Inferior parietal cortex (tissue), 1 donor: Measurements from ENCODE around the gene OR4N5.
A peak's percentile ranks its signal among the peaks of the same experiment; 100 is the strongest.
"Not testable (repeated sequence)": the region's sequence is repeated elsewhere in the genome, so short reads cannot be mapped to it uniquely, and the experiment has no call there.

Experiments used
- DNase-seq: peaks from one replicate; pipeline ENCODE4 v3.0.0-alpha.2; 2016; ENCODE audit errors: extremely low spot score

OR4N5 gene, protein sequence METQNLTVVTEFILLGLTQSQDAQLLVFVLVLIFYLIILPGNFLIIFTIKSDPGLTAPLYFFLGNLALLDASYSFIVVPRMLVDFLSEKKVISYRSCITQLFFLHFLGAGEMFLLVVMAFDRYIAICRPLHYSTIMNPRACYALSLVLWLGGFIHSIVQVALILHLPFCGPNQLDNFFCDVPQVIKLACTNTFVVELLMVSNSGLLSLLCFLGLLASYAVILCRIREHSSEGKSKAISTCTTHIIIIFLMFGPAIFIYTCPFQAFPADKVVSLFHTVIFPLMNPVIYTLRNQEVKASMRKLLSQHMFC

GRCh38 chr14:20138520-20138919 lies at the start of gene OR4N5:
Gene OR4N5 (plus strand): TSS chr14:20138820. CDS start chr14:20143736, 4,916 bp downstream.
- no peak for DNase-seq

- DNase-seq = no peak
These were observed 46.6 kb upstream of the OR4N5 start for GRCh38 chr14:20092050-20092449.

DNA sequence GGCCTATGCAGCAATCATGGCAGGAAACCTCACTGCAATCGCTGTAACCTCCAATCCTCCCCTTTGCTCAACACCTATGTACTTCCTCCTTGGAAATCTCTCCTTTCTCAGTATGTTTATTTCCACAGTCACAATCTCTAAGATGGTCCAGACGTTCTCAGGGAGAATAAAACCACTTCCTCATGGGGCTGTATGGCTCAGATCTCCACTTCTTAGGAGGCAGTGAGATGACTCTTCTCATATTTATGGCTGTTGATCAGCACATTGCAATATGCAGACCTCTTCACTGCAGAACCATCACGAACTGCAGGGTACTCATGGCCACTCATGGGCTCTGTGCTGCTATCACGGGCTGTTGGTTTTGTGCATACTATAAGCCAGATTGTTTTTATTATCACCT lies 45.2 kb upstream of the OR4N5 start:
- DNase-seq = no peak

- not testable (repeated sequence) for DNase-seq
These were observed 39.5 kb upstream of the OR4N5 start for GRCh38 chr14:20098926-20099770.

- DNase-seq = no peak
These were observed 28.2 kb upstream of the OR4N5 start, which contains the start of gene OR4K17 for GRCh38 chr14:20110438-20110837. Gene OR4K17 (plus strand): TSS chr14:20110739. CDS start chr14:20117500, 6,761 bp downstream.

DNA sequence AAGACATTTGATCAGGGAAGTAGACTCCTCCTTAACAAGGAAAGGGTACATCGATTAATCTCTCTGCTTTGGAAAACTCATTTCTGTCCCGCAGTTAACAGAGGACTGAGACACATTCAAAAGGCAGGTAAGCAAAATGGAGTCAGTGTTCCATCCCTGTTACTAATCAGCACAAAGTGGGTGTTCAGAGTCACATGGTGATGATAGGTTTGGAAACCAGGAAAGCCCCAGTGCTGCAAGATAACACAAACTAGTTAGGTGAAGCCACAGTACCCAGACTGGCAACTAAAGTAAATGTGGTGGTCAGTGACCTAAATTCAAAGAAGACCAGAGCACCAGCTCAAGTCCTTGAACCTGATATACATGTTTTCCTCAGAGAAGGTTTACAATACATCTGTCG lies 26.3 kb upstream of the OR4N5 start:
- DNase-seq = no peak

GRCh38 chr14:20116748-20117147 lies 21.9 kb upstream of the OR4N5 start:
- DNase-seq = no peak

GRCh38 chr14:20118795-20119194 lies 19.8 kb upstream of the OR4N5 start:
- DNase-seq = no peak

GRCh38 chr14:20143911-20144310 lies 5.3 kb downstream of the OR4N5 start:
- DNase-seq = no peak

DNA sequence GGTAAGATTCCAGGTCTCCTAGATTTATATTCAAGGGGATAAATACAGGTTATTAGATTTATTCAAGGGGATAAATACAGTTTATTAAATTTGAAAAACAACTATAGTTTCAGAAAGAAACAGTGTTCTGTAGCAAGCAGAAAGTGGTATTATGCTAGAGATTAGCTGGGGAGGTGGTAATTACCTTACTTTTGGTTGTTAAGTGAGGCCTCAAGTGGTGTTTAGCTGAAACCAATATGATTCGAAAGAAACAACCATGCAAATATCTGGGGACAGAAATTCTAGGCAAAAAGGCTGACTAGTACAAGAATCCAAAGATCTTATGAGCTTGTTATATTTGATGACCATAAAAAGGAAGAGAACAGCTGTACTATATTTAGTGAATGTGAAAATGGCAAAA lies 6.2 kb downstream of the OR4N5 start:
- no peak for DNase-seq

DNA sequence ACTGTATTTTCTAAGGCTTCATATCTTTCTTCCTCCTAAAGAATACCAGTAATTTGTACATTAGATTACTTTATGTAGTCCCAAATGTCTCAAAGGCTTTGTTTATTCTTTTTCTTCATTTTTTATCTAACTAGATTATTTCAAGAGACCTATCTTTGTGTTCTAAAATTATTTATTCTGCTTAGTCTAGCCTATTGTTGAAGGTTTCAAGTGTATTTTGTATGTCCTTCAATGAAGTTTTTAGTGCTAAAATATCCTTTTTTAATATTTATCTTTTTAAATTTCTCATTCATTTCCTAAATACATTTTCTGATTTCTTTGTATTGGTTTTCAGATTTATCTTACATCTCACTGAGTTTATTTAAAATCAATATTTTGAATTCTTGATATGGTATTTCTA lies 25.8 kb downstream of the OR4N5 start:
- no peak for DNase-seq

DNA sequence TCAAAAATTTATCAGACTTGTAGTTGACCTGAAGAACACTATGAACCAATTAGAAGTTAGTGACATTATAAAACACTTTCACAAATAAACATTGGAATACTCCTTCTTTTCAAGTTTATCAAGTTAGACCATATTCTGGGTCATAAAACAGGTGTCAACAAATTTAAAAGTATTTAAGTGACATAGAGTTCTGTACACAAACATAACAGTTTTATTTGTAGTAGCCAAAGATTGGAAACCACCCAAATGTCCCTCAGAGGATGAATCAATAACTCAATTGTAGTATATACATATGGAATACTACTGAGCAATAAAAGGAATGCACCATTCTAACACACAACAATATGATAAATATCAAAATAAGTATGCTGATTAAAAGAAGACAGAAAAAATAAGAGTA lies 28.5 kb downstream of the OR4N5 start:
- no peak for DNase-seq

- DNase-seq = not testable (repeated sequence)
These were observed 31.2 kb downstream of the OR4N5 start for GRCh38 chr14:20169852-20170251.

GRCh38 chr14:20174205-20174604 lies 35.6 kb downstream of the OR4N5 start:
- not testable (repeated sequence) for DNase-seq

DNA sequence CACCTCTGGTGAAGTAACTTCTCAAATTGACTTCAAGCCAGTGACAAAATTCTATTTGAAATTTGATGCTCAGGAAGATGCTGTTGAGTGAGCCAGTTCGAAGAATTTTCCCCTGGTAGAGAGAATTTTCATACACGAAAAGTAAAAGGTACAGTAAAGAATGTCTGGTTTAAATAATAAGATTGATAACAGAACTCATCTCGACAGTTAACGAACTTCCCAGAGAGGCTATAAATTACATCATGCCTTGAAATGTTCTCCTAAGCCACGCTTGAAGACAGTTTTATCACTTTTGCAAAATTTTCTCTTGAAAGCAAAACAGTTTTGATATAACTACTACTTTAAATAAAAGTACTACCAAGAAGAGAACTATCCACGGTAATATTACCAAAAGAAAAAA lies 37.7 kb downstream of the OR4N5 start:
- DNase-seq = no peak

- peak; percentile 11 for DNase-seq
These were observed 38.9 kb downstream of the OR4N5 start for GRCh38 chr14:20177433-20177974.

- DNase-seq = no peak
These were observed 40.6 kb downstream of the OR4N5 start for GRCh38 chr14:20179218-20179617.

GRCh38 chr14:20179880-20180279 lies 41.3 kb downstream of the OR4N5 start:
- no peak for DNase-seq

- DNase-seq = no peak
These were observed 41.9 kb downstream of the OR4N5 start for GRCh38 chr14:20180486-20180885.

DNA sequence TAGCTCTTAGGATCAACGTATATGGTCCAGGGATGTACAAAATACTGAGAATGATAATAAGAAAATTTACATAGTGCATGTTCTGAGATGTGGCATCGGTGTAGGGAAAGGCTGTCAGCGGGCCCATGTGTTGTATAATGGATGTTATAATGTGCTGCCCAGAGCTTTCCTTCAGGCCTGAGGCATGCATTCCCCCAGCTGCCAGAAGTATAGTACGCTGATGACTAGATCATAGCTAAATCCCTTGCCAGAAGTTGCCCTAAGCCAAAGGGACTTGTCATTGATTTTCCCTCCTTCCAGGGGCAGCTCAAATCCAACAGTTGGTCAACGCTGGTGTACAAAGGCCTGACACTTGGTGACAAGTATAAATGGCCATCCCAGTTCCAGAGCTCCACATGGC lies 45.6 kb downstream of the OR4N5 start:
- no peak for DNase-seq

GRCh38 chr14:20190596-20190995 lies 52.0 kb downstream of the OR4N5 start, which contains the start of gene OR11G2:
Gene OR11G2 (plus strand): TSS chr14:20190896. CDS start chr14:20197438, 6,542 bp downstream.
- no peak for DNase-seq

DNA sequence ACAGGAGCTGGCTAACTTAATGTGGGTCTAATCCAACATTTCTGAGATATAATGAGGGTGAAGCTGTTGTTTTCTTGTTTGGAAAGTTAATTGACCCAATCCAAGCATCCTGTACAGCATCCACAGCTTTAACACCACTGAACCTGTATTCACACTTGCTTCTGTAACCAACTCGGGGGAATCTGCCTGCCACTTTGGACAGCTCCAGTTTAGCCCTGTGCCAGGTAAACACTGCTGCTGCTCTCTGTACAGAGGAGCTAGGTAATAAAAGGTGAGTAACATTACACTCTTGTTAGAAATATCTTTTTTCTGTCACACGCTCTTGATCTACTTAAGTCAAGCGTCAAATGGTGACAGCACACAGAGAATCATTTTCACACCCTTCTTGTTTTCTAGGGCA lies 52.8 kb downstream of the OR4N5 start:
- no peak for DNase-seq

DNA sequence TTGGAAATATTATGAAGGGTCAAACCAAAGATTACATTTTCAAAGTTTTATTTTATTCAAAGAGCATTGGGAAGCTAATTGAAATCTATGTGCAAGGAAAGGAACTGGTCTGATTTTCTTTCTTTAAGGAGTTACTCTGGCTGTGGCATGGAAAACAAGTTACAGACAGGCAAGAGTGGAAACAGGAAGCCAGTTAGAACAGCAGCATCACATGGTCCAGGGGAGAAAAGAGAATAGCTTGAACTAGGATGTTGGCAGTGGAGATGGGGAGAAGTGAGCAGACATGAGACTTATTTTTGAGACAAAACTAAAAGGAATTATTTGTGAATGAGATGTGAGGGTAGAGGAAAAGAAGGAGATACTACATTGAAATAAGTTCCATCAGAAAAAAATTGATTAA lies 55.5 kb downstream of the OR4N5 start:
- DNase-seq = no peak
